Measurements from ENCODE around the gene IGFL3. TPM values are rescaled to one million over a fixed set of nuclear protein-coding genes. Genes with fewer than 3 reads are reported as not detected.

Gene IGFL3
- total and polyA plus RNA-seq, 2 donors (not counting 1 experiment from before 2014, with no cell fraction given) = not detected

DNA sequence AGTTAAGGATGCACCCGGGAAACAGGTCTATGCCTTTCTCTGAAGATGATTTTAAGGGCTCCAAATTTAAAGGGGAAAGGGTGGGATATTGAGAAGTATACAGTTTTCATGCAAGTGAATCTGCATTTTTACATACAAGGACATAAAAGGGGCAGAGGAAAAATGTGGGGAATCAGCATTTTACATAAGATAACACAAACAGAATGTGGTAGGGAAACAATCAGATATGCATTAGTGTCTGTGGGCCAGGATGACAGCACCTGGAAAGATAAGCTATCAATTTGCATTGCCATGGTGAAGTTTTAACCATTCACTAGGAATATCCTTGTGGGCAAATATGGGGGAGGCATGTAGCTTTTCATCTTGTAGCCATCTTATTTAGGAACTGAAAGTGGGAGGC is 24.1 kb downstream of the IGFL3 start:
- no peak overlapping the region for H3K27ac ChIP-seq (ENCODE audit: insufficient read depth, low read length)
- TF ChIP-seq, protein P1, sequence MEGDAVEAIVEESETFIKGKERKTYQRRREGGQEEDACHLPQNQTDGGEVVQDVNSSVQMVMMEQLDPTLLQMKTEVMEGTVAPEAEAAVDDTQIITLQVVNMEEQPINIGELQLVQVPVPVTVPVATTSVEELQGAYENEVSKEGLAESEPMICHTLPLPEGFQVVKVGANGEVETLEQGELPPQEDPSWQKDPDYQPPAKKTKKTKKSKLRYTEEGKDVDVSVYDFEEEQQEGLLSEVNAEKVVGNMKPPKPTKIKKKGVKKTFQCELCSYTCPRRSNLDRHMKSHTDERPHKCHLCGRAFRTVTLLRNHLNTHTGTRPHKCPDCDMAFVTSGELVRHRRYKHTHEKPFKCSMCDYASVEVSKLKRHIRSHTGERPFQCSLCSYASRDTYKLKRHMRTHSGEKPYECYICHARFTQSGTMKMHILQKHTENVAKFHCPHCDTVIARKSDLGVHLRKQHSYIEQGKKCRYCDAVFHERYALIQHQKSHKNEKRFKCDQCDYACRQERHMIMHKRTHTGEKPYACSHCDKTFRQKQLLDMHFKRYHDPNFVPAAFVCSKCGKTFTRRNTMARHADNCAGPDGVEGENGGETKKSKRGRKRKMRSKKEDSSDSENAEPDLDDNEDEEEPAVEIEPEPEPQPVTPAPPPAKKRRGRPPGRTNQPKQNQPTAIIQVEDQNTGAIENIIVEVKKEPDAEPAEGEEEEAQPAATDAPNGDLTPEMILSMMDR (conservative IDR thresholded peaks at IDR 0.05 in 1 of 2, IDR thresholded peaks at IDR 0.05 in 1 of 2; ENCODE audit: low read depth in 1 of 2, low read length in 2 of 2) = no peak
- TF ChIP-seq EZH2 (IDR thresholded peaks at IDR 0.05; ENCODE audit: low read length, missing control alignments) = no peak
- no peak for DNase-seq (ENCODE audit: low read depth in 2 of 2)

GRCh38 chr19:46090444-46090843 is 34.0 kb downstream of the IGFL3 start:
- no peaks in the 10 kb centered on the region for H4K20me1 ChIP-seq (ENCODE audit: control insufficient read depth, extremely low read depth, insufficient read depth, low read length)
- TF ChIP-seq, protein P1 (conservative IDR thresholded peaks at IDR 0.05 in 1 of 2, IDR thresholded peaks at IDR 0.05 in 1 of 2; ENCODE audit: low read depth in 1 of 2, low read length in 2 of 2) = no peak
- TF ChIP-seq EZH2 (IDR thresholded peaks at IDR 0.05; ENCODE audit: low read length, missing control alignments) = no peak
- H3K79me2 ChIP-seq (ENCODE audit: control insufficient read depth, insufficient read depth, low read length) = no peaks in the 10 kb centered on the region
- no peak overlapping the region for H2AFZ ChIP-seq (ENCODE audit: low read length)
- H3K27me3 ChIP-seq (ENCODE audit: control insufficient read depth, insufficient read depth, low read length) = peaks cover 3% of the 10 kb centered on the region
- no peaks in the 10 kb centered on the region for H3K36me3 ChIP-seq (ENCODE audit: control insufficient read depth, insufficient read depth, low read length)
- H3K9ac ChIP-seq (ENCODE audit: insufficient read depth, low read length) = no peak overlapping the region
- no peak overlapping the region for H3K4me3 ChIP-seq (replicated peaks in 1 of 4; ENCODE audit: control extremely low read depth in 1 of 4, insufficient read depth in 1 of 4, low read depth in 3 of 4, low read length in 4 of 4)
- no peaks in the 10 kb centered on the region for H3K9me3 ChIP-seq (ENCODE audit: control insufficient read depth, insufficient read depth, low read depth, low read length)
- no peak overlapping the region for H3K4me2 ChIP-seq (ENCODE audit: extremely low read depth, insufficient read depth, low read length)
- no peak for DNase-seq (ENCODE audit: low read depth in 2 of 2)
- H3K4me1 ChIP-seq (ENCODE audit: control insufficient read depth, extremely low read depth, insufficient read depth, low read length) = no peaks in the 10 kb centered on the region
- H3K27ac ChIP-seq (ENCODE audit: insufficient read depth, low read length) = no peak overlapping the region

More for the DNA sequence above, 24.1 kb downstream of the IGFL3 start:
- Histone ChIP-seq H3K27me3 (ENCODE audit: control insufficient read depth, insufficient read depth, low read length) (peaks cover 3% of the 10 kb centered on the region), H3K4me3 (replicated peaks in 1 of 4; ENCODE audit: control extremely low read depth in 1 of 4, insufficient read depth in 1 of 4, low read depth in 3 of 4, low read length in 4 of 4) (no peak overlapping the region), H2AFZ (ENCODE audit: low read length) (no peak overlapping the region), H3K4me1 (ENCODE audit: control insufficient read depth, extremely low read depth, insufficient read depth, low read length) (no peaks in the 10 kb centered on the region), H3K36me3 (ENCODE audit: control insufficient read depth, insufficient read depth, low read length) (no peaks in the 10 kb centered on the region), H3K4me2 (ENCODE audit: extremely low read depth, insufficient read depth, low read length) (no peak overlapping the region), H4K20me1 (ENCODE audit: control insufficient read depth, extremely low read depth, insufficient read depth, low read length) (no peaks in the 10 kb centered on the region), H3K9ac (ENCODE audit: insufficient read depth, low read length) (no peak overlapping the region), H3K9me3 (ENCODE audit: control insufficient read depth, insufficient read depth, low read depth, low read length) (no peaks in the 10 kb centered on the region), H3K79me2 (ENCODE audit: control insufficient read depth, insufficient read depth, low read length) (no peaks in the 10 kb centered on the region)

DNA sequence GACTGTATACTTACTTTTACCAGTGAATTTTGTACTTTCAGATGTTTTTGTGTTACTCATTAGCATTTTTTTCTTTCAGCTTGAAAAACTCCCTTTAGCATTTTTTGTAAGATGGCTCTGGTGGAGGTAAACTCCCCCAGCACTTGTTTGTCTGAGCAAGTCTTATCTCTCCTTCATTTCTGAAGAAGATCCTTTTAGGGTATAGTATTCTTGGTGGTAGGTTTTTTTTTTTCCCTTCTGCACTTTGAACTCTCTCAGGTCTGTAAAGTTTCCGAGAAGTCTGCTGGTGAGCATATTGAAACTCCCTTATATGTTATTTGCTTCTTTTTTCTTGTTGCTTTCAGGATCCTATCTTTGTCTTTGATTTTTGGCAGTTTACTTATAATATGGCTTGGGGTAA is 35.1 kb downstream of the IGFL3 start:
- Histone ChIP-seq H3K4me1 (ENCODE audit: control insufficient read depth, extremely low read depth, insufficient read depth, low read length) (no peaks in the 10 kb centered on the region), H4K20me1 (ENCODE audit: control insufficient read depth, extremely low read depth, insufficient read depth, low read length) (no peaks in the 10 kb centered on the region), H2AFZ (ENCODE audit: low read length) (no peak overlapping the region), H3K27ac (ENCODE audit: insufficient read depth, low read length) (no peak overlapping the region), H3K27me3 (ENCODE audit: control insufficient read depth, insufficient read depth, low read length) (peaks cover 3% of the 10 kb centered on the region), H3K9me3 (ENCODE audit: control insufficient read depth, insufficient read depth, low read depth, low read length) (no peaks in the 10 kb centered on the region), H3K79me2 (ENCODE audit: control insufficient read depth, insufficient read depth, low read length) (no peaks in the 10 kb centered on the region), H3K4me3 (replicated peaks in 1 of 4; ENCODE audit: control extremely low read depth in 1 of 4, insufficient read depth in 1 of 4, low read depth in 3 of 4, low read length in 4 of 4) (no peak overlapping the region), H3K36me3 (ENCODE audit: control insufficient read depth, insufficient read depth, low read length) (no peaks in the 10 kb centered on the region), H3K9ac (ENCODE audit: insufficient read depth, low read length) (no peak overlapping the region), H3K4me2 (ENCODE audit: extremely low read depth, insufficient read depth, low read length) (no peak overlapping the region)
- no peak for DNase-seq (ENCODE audit: low read depth in 2 of 2)
- TF ChIP-seq, protein P1 (conservative IDR thresholded peaks at IDR 0.05 in 1 of 2, IDR thresholded peaks at IDR 0.05 in 1 of 2; ENCODE audit: low read depth in 1 of 2, low read length in 2 of 2) = no peak
- TF ChIP-seq EZH2 (IDR thresholded peaks at IDR 0.05; ENCODE audit: low read length, missing control alignments) = no peak
